ENCODE data around the gene BGLAP. TPM values are rescaled to one million over a fixed set of nuclear protein-coding genes. Genes with fewer than 3 reads are reported as not detected.

BGLAP gene
- total and polyA plus RNA-seq, 11 donors = 0.32 to 0.99 (median 0.58) TPM; not detected in 3

- no peak for DNase-seq
- ATAC-seq = no peak
- Histone ChIP-seq H3K27me3 (no peaks in the 10 kb centered on the region), H3K9me3 (no peaks in the 10 kb centered on the region), H3K4me1 (peaks cover 5 to 52% (median 20%) of the 10 kb centered on the region in 12 donors), H3K27ac (peak overlapping the region in 1 of 12 donors; percentile 59), H3K4me3 (no peak overlapping the region), H3K36me3 (peaks cover 0 to 85% (median 70%) of the 10 kb centered on the region in 9 donors)
- no peak for TF ChIP-seq CTCF (IDR thresholded peaks at IDR 0.05)
- TF ChIP-seq POLR2A (IDR thresholded peaks at IDR 0.05) = no peak
- WGBS, 4 donors = 67 to 88% (median 83%) methylated on average over 6 of the region's 6 CpGs
- intact Hi-C loops (cut with DNase I) = no loop called here
These were observed 35.0 kb downstream of the BGLAP start for GRCh38 chr1:156276966-156277381.

- H3K9me3 ChIP-seq = no peaks in the 10 kb centered on the region
- H3K27ac ChIP-seq = no peak overlapping the region
- peaks cover 0 to 56% (median 41%) of the 10 kb centered on the region in 9 donors for H3K36me3 ChIP-seq
- no peak for DNase-seq
- no peak overlapping the region for H3K4me3 ChIP-seq
- TF ChIP-seq CTCF (IDR thresholded peaks at IDR 0.05) = no peak
- no peak for TF ChIP-seq POLR2A (IDR thresholded peaks at IDR 0.05)
- ATAC-seq = no peak
- no peaks in the 10 kb centered on the region for H3K27me3 ChIP-seq
- peaks cover 5 to 69% (median 30%) of the 10 kb centered on the region in 12 donors for H3K4me1 ChIP-seq
- intact Hi-C loops (cut with DNase I) = no loop called here
- 86 to 96% (median 93%) methylated on average over 3 of the region's 3 CpGs for WGBS, 4 donors
These were observed 37.9 kb downstream of the BGLAP start for GRCh38 chr1:156279837-156280236.

- H3K27ac ChIP-seq = peak overlapping the region; percentile 27 to 98 (median 92)
- peak overlapping the region; percentile 68 to 100 (median 84) for H3K4me3 ChIP-seq
- ATAC-seq = peak; percentile 81 to 92 (median 85)
- DNase-seq = peak in 4 of 5 donors; percentile 71 to 88 (median 82)
- peaks cover 0 to 42% (median 30%) of the 10 kb centered on the region in 9 donors for H3K36me3 ChIP-seq
- WGBS, 4 donors = 14 to 19% (median 18%) methylated on average over 8 of the region's 8 CpGs
- H3K27me3 ChIP-seq = no peaks in the 10 kb centered on the region
- TF ChIP-seq POLR2A (IDR thresholded peaks at IDR 0.05) = peak in 1 of 2 donors; percentile 44
- TF ChIP-seq CTCF (IDR thresholded peaks at IDR 0.05) = peak in 2 of 12 donors; percentile 28 to 29
- intact Hi-C loops (cut with DNase I) = no loop called here
- peaks cover 5 to 69% (median 30%) of the 10 kb centered on the region in 12 donors for H3K4me1 ChIP-seq
- no peaks in the 10 kb centered on the region for H3K9me3 ChIP-seq
These were observed 39.3 kb downstream of the BGLAP start for GRCh38 chr1:156281281-156281680.

GRCh38 chr1:156281693-156282478 is 39.9 kb downstream of the BGLAP start:
- peaks cover 5 to 67% (median 30%) of the 10 kb centered on the region in 12 donors for H3K4me1 ChIP-seq
- DNase-seq = peak in 2 of 5 donors; percentile 33 to 39
- H3K27ac ChIP-seq = peak overlapping the region; percentile 84 to 98 (median 92)
- H3K27me3 ChIP-seq = no peaks in the 10 kb centered on the region
- no peaks in the 10 kb centered on the region for H3K9me3 ChIP-seq
- intact Hi-C loops (cut with DNase I) = loop anchor here in 1 of 10 donors (2.0 kb wide), 1 partner anchor 57 kb away; the partner anchor contains the start of genes CCT3 and TSACC
- WGBS, 4 donors = 4 to 8% (median 6%) methylated on average over 22 of the region's 22 CpGs
- peak in 2 of 4 donors; percentile 13 to 22 for ATAC-seq
- H3K36me3 ChIP-seq = peaks cover 0 to 36% (median 29%) of the 10 kb centered on the region in 9 donors
- no peak for TF ChIP-seq POLR2A (IDR thresholded peaks at IDR 0.05)
- no peak for TF ChIP-seq CTCF (IDR thresholded peaks at IDR 0.05)
- peak overlapping the region; percentile 68 to 100 (median 84) for H3K4me3 ChIP-seq
